Activated T-cell treated with anti-CD3 and anti-CD28 coated beads, Interleukin-2, amount 50 U/mL, for 72 hours (primary cell): ENCODE results near the gene PTPRU. TPM values are rescaled to one million over a fixed set of nuclear protein-coding genes. Genes with fewer than 3 reads are reported as not detected.

Experiments used
- ATAC-seq, 2 donors: fragments of 150-1000 bp; cut with Tn5 transposase; replicated peaks in 1 of 2; 2 replicates each; pipeline ENCODE4 v1.10.0; 2021; ENCODE audit warnings: moderate library complexity in 2 of 2, mild to moderate bottlenecking in 1 of 2
- DNase-seq, 2 donors: peaks; one replicate each; pipeline ENCODE4 v3.0.0; 2021 to 2022; ENCODE audit warnings: mixed read lengths in 1 of 2
- H3K27ac Mint-ChIP-seq: one replicate; pipeline ENCODE4 v1.8.0; 2022; ENCODE audit warnings: mild to moderate bottlenecking, moderate library complexity, mixed read lengths
- H3K27me3 Mint-ChIP-seq: one replicate; pipeline ENCODE4 v1.8.0; 2022; ENCODE audit warnings: low read depth, mixed read lengths
- H3K36me3 Mint-ChIP-seq, 2 donors: one replicate each; pipeline ENCODE4 v1.8.0; 2022; ENCODE audit warnings: mixed read lengths in 2 of 2, mild to moderate bottlenecking in 1 of 2; ENCODE audit not compliant: insufficient read depth in 2 of 2
- H3K4me1 Mint-ChIP-seq: one replicate; pipeline ENCODE4 v1.8.0; 2022; ENCODE audit warnings: low read depth, mixed read lengths
- H3K4me3 Mint-ChIP-seq, 2 donors: one replicate each; pipeline ENCODE4 v1.8.0; 2022; ENCODE audit warnings: mild to moderate bottlenecking in 2 of 2, mixed read lengths in 2 of 2, moderate library complexity in 2 of 2
- H3K9me3 Mint-ChIP-seq, 2 donors: one replicate each; pipeline ENCODE4 v1.8.0; 2022; ENCODE audit warnings: mixed read lengths in 2 of 2
- total RNA-seq, 2 donors: library from RNA; stranded (reverse); gene quantifications; one replicate each; pipeline ENCODE4 v1.2.3, GENCODE V29; 2022

The PTPRU gene
- total RNA-seq, 2 donors from 2014 or later, result 0.17 to 0.83 TPM

- ATAC-seq, result no peak
Measured at GRCh38 chr1:29326123-29326522, 89.8 kb downstream of the PTPRU start.

GRCh38 chr1:29327223-29327935 lies 91.1 kb downstream of the PTPRU start:
- H3K27me3 Mint-ChIP-seq, result peaks cover 6% of the 10 kb centered on the region
- no peak overlapping the region for H3K27ac Mint-ChIP-seq
- no peak overlapping the region for H3K4me3 Mint-ChIP-seq
- H3K4me1 Mint-ChIP-seq, result no peaks in the 10 kb centered on the region
- DNase-seq (no peak), ATAC-seq (no peak)
- H3K9me3 Mint-ChIP-seq, result no peaks in the 10 kb centered on the region
- no peaks in the 10 kb centered on the region for H3K36me3 Mint-ChIP-seq

More at GRCh38 chr1:29326123-29326522, 89.8 kb downstream of the PTPRU start:
- no peak for DNase-seq
- Mint-ChIP-seq H3K27ac (no peak overlapping the region), H3K36me3 (no peaks in the 10 kb centered on the region), H3K9me3 (no peaks in the 10 kb centered on the region), H3K4me3 (no peak overlapping the region), H3K4me1 (no peaks in the 10 kb centered on the region), H3K27me3 (no peaks in the 10 kb centered on the region)

- DNase-seq, result no peak
- ATAC-seq, result no peak
- no peaks in the 10 kb centered on the region for H3K4me1 Mint-ChIP-seq
- no peak overlapping the region for H3K4me3 Mint-ChIP-seq
- no peaks in the 10 kb centered on the region for H3K9me3 Mint-ChIP-seq
- H3K36me3 Mint-ChIP-seq, result no peaks in the 10 kb centered on the region
- peaks cover 9% of the 10 kb centered on the region for H3K27me3 Mint-ChIP-seq
- no peak overlapping the region for H3K27ac Mint-ChIP-seq
Measured at GRCh38 chr1:29329022-29329775, 92.9 kb downstream of the PTPRU start.

- DNase-seq, result no peak
- H3K27ac Mint-ChIP-seq, result no peak overlapping the region
- H3K9me3 Mint-ChIP-seq, result no peaks in the 10 kb centered on the region
- no peak overlapping the region for H3K4me3 Mint-ChIP-seq
- no peak for ATAC-seq
- no peaks in the 10 kb centered on the region for H3K36me3 Mint-ChIP-seq
- H3K27me3 Mint-ChIP-seq, result peaks cover 9% of the 10 kb centered on the region
- H3K4me1 Mint-ChIP-seq, result no peaks in the 10 kb centered on the region
Measured at GRCh38 chr1:29330089-29330488, 93.8 kb downstream of the PTPRU start.

GRCh38 chr1:29330856-29331255 lies 94.5 kb downstream of the PTPRU start:
- no peak for DNase-seq
- no peaks in the 10 kb centered on the region for H3K36me3 Mint-ChIP-seq
- no peaks in the 10 kb centered on the region for H3K9me3 Mint-ChIP-seq
- no peak overlapping the region for H3K27ac Mint-ChIP-seq
- H3K4me3 Mint-ChIP-seq, result no peak overlapping the region
- H3K4me1 Mint-ChIP-seq, result no peaks in the 10 kb centered on the region
- peaks cover 9% of the 10 kb centered on the region for H3K27me3 Mint-ChIP-seq
- no peak for ATAC-seq

- H3K27me3 Mint-ChIP-seq, result peaks cover 9% of the 10 kb centered on the region
- no peak for DNase-seq
- no peak overlapping the region for H3K4me3 Mint-ChIP-seq
- H3K9me3 Mint-ChIP-seq, result no peaks in the 10 kb centered on the region
- no peak overlapping the region for H3K27ac Mint-ChIP-seq
- no peaks in the 10 kb centered on the region for H3K4me1 Mint-ChIP-seq
- no peaks in the 10 kb centered on the region for H3K36me3 Mint-ChIP-seq
- no peak for ATAC-seq
Measured at GRCh38 chr1:29331309-29331708, 95.0 kb downstream of the PTPRU start.

GRCh38 chr1:29331729-29332128 lies 95.4 kb downstream of the PTPRU start:
- Mint-ChIP-seq H3K27ac (no peak overlapping the region), H3K9me3 (no peaks in the 10 kb centered on the region), H3K27me3 (peaks cover 9% of the 10 kb centered on the region), H3K4me1 (no peaks in the 10 kb centered on the region), H3K4me3 (no peak overlapping the region), H3K36me3 (no peaks in the 10 kb centered on the region)
- DNase-seq (no peak), ATAC-seq (no peak)

- no peak for ATAC-seq
- peak in 1 of 2 donors; percentile 23 for DNase-seq
- Mint-ChIP-seq H3K4me1 (no peaks in the 10 kb centered on the region), H3K27me3 (peaks cover 9% of the 10 kb centered on the region), H3K36me3 (no peaks in the 10 kb centered on the region), H3K9me3 (no peaks in the 10 kb centered on the region), H3K4me3 (no peak overlapping the region), H3K27ac (no peak overlapping the region)
Measured at GRCh38 chr1:29332204-29332603, 95.9 kb downstream of the PTPRU start.

- DNase-seq, result no peak
- H3K27ac Mint-ChIP-seq, result no peak overlapping the region
- ATAC-seq, result no peak
- no peaks in the 10 kb centered on the region for H3K4me1 Mint-ChIP-seq
- no peak overlapping the region for H3K4me3 Mint-ChIP-seq
- peaks cover 9% of the 10 kb centered on the region for H3K27me3 Mint-ChIP-seq
- H3K36me3 Mint-ChIP-seq, result no peaks in the 10 kb centered on the region
- H3K9me3 Mint-ChIP-seq, result no peaks in the 10 kb centered on the region
Measured at GRCh38 chr1:29333008-29333407, 96.7 kb downstream of the PTPRU start.

GRCh38 chr1:29335573-29335972 lies 99.3 kb downstream of the PTPRU start:
- no peak for ATAC-seq
- no peaks in the 10 kb centered on the region for H3K9me3 Mint-ChIP-seq

GRCh38 chr1:29338908-29339575 lies 102.7 kb downstream of the PTPRU start:
- H3K4me1 Mint-ChIP-seq, result no peaks in the 10 kb centered on the region
- no peaks in the 10 kb centered on the region for H3K36me3 Mint-ChIP-seq
- no peak overlapping the region for H3K4me3 Mint-ChIP-seq
- H3K27ac Mint-ChIP-seq, result no peak overlapping the region
- H3K27me3 Mint-ChIP-seq, result peaks cover 22% of the 10 kb centered on the region
- no peaks in the 10 kb centered on the region for H3K9me3 Mint-ChIP-seq
- ATAC-seq (no peak), DNase-seq (no peak)

More at GRCh38 chr1:29335573-29335972, 99.3 kb downstream of the PTPRU start:
- H3K36me3 Mint-ChIP-seq, result no peaks in the 10 kb centered on the region
- no peak overlapping the region for H3K4me3 Mint-ChIP-seq
- H3K4me1 Mint-ChIP-seq, result no peaks in the 10 kb centered on the region
- DNase-seq, result no peak
- peaks cover 16% of the 10 kb centered on the region for H3K27me3 Mint-ChIP-seq
- no peak overlapping the region for H3K27ac Mint-ChIP-seq

GRCh38 chr1:29341936-29342335 lies 105.6 kb downstream of the PTPRU start:
- Mint-ChIP-seq H3K27me3 (peaks cover 32% of the 10 kb centered on the region), H3K4me3 (no peak overlapping the region), H3K4me1 (no peaks in the 10 kb centered on the region), H3K27ac (no peak overlapping the region), H3K36me3 (no peaks in the 10 kb centered on the region), H3K9me3 (no peaks in the 10 kb centered on the region)
- no peak for ATAC-seq
- no peak for DNase-seq

GRCh38 chr1:29342351-29342750 lies 106.0 kb downstream of the PTPRU start:
- no peaks in the 10 kb centered on the region for H3K4me1 Mint-ChIP-seq
- H3K27ac Mint-ChIP-seq, result no peak overlapping the region
- H3K36me3 Mint-ChIP-seq, result no peaks in the 10 kb centered on the region
- no peak for ATAC-seq
- H3K4me3 Mint-ChIP-seq, result no peak overlapping the region
- no peaks in the 10 kb centered on the region for H3K9me3 Mint-ChIP-seq
- no peak for DNase-seq
- peaks cover 32% of the 10 kb centered on the region for H3K27me3 Mint-ChIP-seq
